ENCODE measurements around the gene C5. TPM values are rescaled to one million over a fixed set of nuclear protein-coding genes. Genes with fewer than 3 reads are reported as not detected.

Gene C5
- total RNA-seq, 6 donors from 2014 or later = 7.1 to 18.9 (median 16.8) TPM

DNA sequence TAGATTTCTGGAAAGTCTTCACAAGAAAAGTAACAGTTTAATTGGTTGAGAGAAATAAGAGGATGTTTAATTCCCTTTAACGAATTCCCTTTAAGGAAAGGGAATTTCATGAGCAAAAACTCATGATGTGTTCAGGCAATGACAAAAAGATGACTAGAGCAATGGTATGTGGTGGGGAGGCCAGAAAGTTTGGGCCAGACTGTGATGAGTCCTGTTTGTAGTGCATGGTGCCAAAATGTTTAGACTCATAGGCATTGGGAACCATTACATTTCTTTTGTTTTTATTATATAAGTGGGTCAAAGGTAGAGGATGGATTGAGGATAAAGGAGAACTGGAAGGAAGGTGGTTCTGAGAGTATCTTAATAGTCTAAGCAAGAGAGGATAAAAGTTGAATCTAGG, 35.6 kb upstream of the C5 start:
- H3K27ac ChIP-seq = no peak overlapping the region
- no peaks in the 10 kb centered on the region for H3K27me3 ChIP-seq
- no peaks in the 10 kb centered on the region for H3K9me3 ChIP-seq
- TF ChIP-seq POLR2A (IDR thresholded peaks at IDR 0.05) (no peak), CTCF (IDR thresholded peaks at IDR 0.05) (no peak), POLR2AphosphoS5 (IDR thresholded peaks at IDR 0.05) (no peak), EP300 (IDR thresholded peaks at IDR 0.05) (no peak)
- H3K4me1 ChIP-seq = no peaks in the 10 kb centered on the region
- WGBS, 2 donors = 86 to 87% methylated on average over 1 of the region's 1 CpG
- ATAC-seq (ENCODE audit: low FRiP score in 2 of 2) (no peak), DNase-seq (no peak)
- peaks cover 0 to 37% (median 3%) of the 10 kb centered on the region in 4 donors for H3K36me3 ChIP-seq
- no peak overlapping the region for H3K4me3 ChIP-seq

- no peaks in the 10 kb centered on the region for H3K27me3 ChIP-seq
- H3K4me1 ChIP-seq = no peaks in the 10 kb centered on the region
- no peak for TF ChIP-seq POLR2AphosphoS5 (IDR thresholded peaks at IDR 0.05)
- TF ChIP-seq CTCF (IDR thresholded peaks at IDR 0.05) = no peak
- no peak for TF ChIP-seq EP300 (IDR thresholded peaks at IDR 0.05)
- no peak for TF ChIP-seq POLR2A (IDR thresholded peaks at IDR 0.05)
- WGBS, 2 donors = 45 to 71% methylated on average over 1 of the region's 1 CpG
- no peak overlapping the region for H3K4me3 ChIP-seq
- no peaks in the 10 kb centered on the region for H3K9me3 ChIP-seq
- no peak overlapping the region for H3K27ac ChIP-seq
- ATAC-seq (ENCODE audit: low FRiP score in 2 of 2) (no peak), DNase-seq (no peak)
- H3K36me3 ChIP-seq = peaks cover 0 to 25% (median 3%) of the 10 kb centered on the region in 4 donors
Observed at GRCh38 chr9:121082075-121082474, 32.0 kb upstream of the C5 start.

- Histone ChIP-seq H3K36me3 (no peaks in the 10 kb centered on the region), H3K4me3 (peak overlapping the region; percentile 60 to 87 (median 82)), H3K9me3 (no peaks in the 10 kb centered on the region), H3K4me1 (peaks cover 20 to 25% (median 22%) of the 10 kb centered on the region in 4 donors), H3K27ac (peak overlapping the region; percentile 88 to 95 (median 90)), H3K27me3 (no peaks in the 10 kb centered on the region)
- no peak for DNase-seq
- WGBS, 2 donors = 6 to 7% methylated on average over 19 of the region's 19 CpGs
- peak; percentile 19 to 41 for ATAC-seq (ENCODE audit: low FRiP score in 2 of 2)
- TF ChIP-seq POLR2A (IDR thresholded peaks at IDR 0.05) (peak in 1 of 4 donors; percentile 10), EP300 (IDR thresholded peaks at IDR 0.05) (no peak)
Observed at GRCh38 chr9:121075251-121076036, 25.4 kb upstream of the C5 start.

DNA sequence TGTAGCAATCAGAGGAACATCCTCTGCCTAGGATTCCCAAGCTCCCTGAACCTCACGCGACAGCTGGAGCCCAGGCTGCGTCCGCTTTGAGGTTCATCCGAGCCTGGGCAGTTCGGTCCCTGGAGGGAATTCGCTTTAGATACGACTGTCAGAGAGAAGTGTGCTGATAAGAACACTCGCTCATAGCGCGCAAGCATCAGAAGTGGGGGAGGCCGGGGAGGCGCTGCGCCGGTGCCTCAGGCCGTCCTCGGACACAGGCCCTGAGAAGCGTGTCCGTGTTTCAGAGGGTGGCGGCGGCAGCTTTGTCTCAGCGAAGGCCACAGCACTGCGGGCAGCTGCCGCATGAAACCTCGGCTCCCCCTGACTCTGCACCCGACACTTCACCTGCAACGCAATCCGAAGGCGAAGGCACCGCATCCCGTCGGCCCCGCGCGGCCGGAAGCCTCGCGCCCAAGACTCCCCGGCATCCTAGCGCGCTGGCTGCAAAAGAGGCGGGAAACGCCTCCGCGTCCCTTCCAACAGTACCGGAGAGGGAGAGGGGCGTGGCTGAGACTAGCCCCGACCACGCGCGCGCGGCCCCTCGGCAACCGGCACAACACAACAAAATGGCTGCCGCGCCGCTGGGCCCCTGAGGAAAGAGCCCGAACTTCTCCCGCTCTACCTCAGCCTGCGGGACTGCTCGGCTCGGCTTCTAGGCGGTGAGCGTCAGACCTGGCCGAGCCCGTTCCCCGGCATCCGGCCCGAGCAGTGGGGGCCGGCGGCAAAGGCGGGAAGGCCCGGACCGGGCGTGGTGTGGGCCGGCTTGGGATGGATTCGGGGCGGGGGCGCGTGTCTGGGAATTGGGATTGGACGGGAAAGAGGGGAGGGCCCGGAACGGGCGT, 24.5 kb upstream of the C5 start, which contains the start of gene CNTRL:
Gene CNTRL (plus strand): TSS at position 586 of the 881 bp plus-strand sequence. CDS start 13,372 bp downstream, outside the sequence.
- H3K4me3 ChIP-seq = peak within 1 kb of the TSS; percentile 60 to 87 (median 82)

More for the DNA sequence above, 24.5 kb upstream of the C5 start, which contains the start of gene CNTRL:
- no peaks in the 10 kb centered on the region for H3K27me3 ChIP-seq
- DNase-seq = peak; percentile 94 to 97
- no peaks in the 10 kb centered on the region for H3K36me3 ChIP-seq
- peak within 1 kb of the TSS; percentile 88 to 95 (median 90) for H3K27ac ChIP-seq
- no peaks in the 10 kb centered on the region for H3K9me3 ChIP-seq
- TF ChIP-seq CTCF (IDR thresholded peaks at IDR 0.05) = peak in 1 of 6 experiments; percentile 34
- TF ChIP-seq POLR2A (IDR thresholded peaks at IDR 0.05) = peak in 2 of 4 donors; percentile 63 to 80
- TF ChIP-seq EP300 (IDR thresholded peaks at IDR 0.05) = peak in 1 of 4 donors; percentile 31
- peak; percentile 73 to 81 for TF ChIP-seq POLR2AphosphoS5 (IDR thresholded peaks at IDR 0.05)
- H3K4me1 ChIP-seq = peaks cover 20 to 25% (median 22%) of the 10 kb centered on the region in 4 donors
- peak; percentile 95 for ATAC-seq (ENCODE audit: low FRiP score in 2 of 2)
- WGBS, 2 donors = 0 to 3% methylated on average over 16 to 42 of the region's 85 CpGs

Measured in upper lobe of left lung (tissue), 6 donors.